ENCODE results near the gene PAX6.

GRCh38 chr11:31780480-31780971 is 30.6 kb downstream of the PAX6 start:
- no peak for TF ChIP-seq CTCF (IDR thresholded peaks at IDR 0.05)
- TF ChIP-seq POLR2A (IDR thresholded peaks at IDR 0.05) = no peak
